Activated CD8-positive, alpha-beta memory T cell treated with anti-CD3 and anti-CD28 coated beads, Interleukin-2, amount 50 U/mL, for 4 hours (primary cell): ENCODE data around the gene ATP6V1G1.
"Not testable (repeated sequence)": the region's sequence is repeated elsewhere in the genome, so short reads cannot be mapped to it uniquely, and the experiment has no call there.

Source experiments
- DNase-seq: peaks from one replicate; pipeline ENCODE4 v3.0.0-alpha.2; 2020

ATP6V1G1 gene

GRCh38 chr9:114580609-114581193, 6.9 kb upstream of the ATP6V1G1 start:
- DNase-seq, result no peak

- DNase-seq, result no peak
Measured at GRCh38 chr9:114583371-114584155, 4.0 kb upstream of the ATP6V1G1 start.

- DNase-seq, result no peak
Measured at GRCh38 chr9:114588210-114588609, 641 bp downstream of the ATP6V1G1 start.

- DNase-seq, result no peak
Measured at GRCh38 chr9:114588651-114589526, 1.3 kb downstream of the ATP6V1G1 start.

- DNase-seq, result no peak
Measured at GRCh38 chr9:114590328-114590727, 2.8 kb downstream of the ATP6V1G1 start.

GRCh38 chr9:114591291-114591787, 3.8 kb downstream of the ATP6V1G1 start:
- no peak for DNase-seq

GRCh38 chr9:114591849-114592248, 4.3 kb downstream of the ATP6V1G1 start:
- no peak for DNase-seq

- peak; percentile 33 for DNase-seq
Measured at GRCh38 chr9:114592356-114592755, 4.8 kb downstream of the ATP6V1G1 start.

- DNase-seq, result no peak
Measured at GRCh38 chr9:114594136-114594535, 6.6 kb downstream of the ATP6V1G1 start.

GRCh38 chr9:114600502-114601248, 13.1 kb downstream of the ATP6V1G1 start:
- DNase-seq, result not testable (repeated sequence)

- not testable (repeated sequence) for DNase-seq
Measured at GRCh38 chr9:114601787-114602186, 14.2 kb downstream of the ATP6V1G1 start.

- DNase-seq, result no peak
Measured at GRCh38 chr9:114602620-114603019, 15.1 kb downstream of the ATP6V1G1 start.

GRCh38 chr9:114603248-114603647, 15.7 kb downstream of the ATP6V1G1 start:
- no peak for DNase-seq

- DNase-seq, result no peak
Measured at GRCh38 chr9:114604989-114605388, 17.4 kb downstream of the ATP6V1G1 start.

GRCh38 chr9:114606068-114606467, 18.5 kb downstream of the ATP6V1G1 start:
- DNase-seq, result no peak

GRCh38 chr9:114606597-114607207, 19.1 kb downstream of the ATP6V1G1 start:
- DNase-seq, result no peak

GRCh38 chr9:114607671-114608524, 20.3 kb downstream of the ATP6V1G1 start:
- DNase-seq, result no peak

- no peak for DNase-seq
Measured at GRCh38 chr9:114608525-114608796, 20.9 kb downstream of the ATP6V1G1 start.

GRCh38 chr9:114611516-114612271, 24.1 kb downstream of the ATP6V1G1 start:
- DNase-seq, result peak; percentile 62

GRCh38 chr9:114612272-114612923, 24.8 kb downstream of the ATP6V1G1 start:
- no peak for DNase-seq
